COR-L47 (cell line): Measurements from ENCODE around the gene NTRK2.

Experiments used
- DNase-seq: peaks from one replicate; lab custom pipeline; 2025; lab: John Stamatoyannopoulos, UW

Gene NTRK2

GRCh38 chr9:84974855-84975254 is 305.3 kb downstream of the NTRK2 start:
- DNase-seq = no peak

DNA sequence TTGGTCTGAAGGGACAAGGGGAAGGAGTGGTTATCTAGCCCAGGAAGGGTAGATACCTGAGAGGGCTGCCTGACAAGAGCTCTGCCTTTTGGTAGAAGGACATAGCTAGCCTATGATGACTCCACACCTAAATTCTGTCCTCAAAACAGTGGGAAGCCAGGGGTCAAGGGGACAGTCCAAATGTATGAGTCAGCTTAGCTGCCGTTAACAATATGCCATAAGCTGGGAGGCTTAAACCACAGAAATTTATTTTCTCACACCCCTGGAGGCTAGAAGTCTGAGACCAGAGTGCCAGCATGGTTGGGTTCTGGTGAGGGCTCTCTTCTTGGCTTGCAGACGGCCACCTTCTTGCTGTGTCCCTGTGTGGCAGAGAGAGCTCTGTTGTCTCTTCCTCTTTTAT is 306.4 kb downstream of the NTRK2 start:
- no peak for DNase-seq

DNA sequence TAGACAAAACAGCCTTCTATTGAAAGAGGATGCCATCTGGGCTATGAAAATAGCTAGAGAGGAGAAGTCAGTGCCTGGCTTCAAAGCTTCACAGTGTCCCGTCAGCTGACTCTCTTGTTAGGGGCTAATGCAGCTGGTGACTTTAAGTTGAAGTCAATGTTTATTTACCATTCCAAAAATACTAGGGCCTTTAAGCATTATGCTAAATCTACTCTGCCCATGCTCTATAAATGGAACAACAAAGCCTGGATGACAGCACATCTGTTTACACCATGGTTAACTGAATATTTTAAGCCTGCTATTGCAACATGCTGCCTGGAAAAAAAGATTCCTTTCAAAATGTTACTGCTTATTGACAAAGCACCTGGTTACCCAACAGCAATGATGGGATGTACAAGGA is 309.1 kb downstream of the NTRK2 start:
- no peak for DNase-seq

DNA sequence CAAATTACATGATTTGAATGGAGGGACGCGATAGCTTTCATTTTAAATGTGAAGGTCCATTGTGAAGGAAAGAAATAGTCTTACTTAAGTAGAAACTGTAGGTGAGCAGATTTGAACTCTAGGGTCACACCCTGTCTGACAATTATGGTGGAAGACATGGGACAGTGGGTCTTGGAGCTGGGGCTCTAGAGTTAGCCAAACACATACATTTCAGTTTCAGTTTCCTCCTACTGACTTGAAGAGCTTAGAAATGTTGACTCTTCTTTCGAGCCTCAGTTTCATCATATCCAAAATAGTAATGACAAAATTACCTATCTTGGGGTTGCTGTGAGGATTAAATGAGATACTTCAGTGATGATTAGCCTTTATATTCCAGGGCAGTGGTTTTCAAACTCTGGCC is 314.2 kb downstream of the NTRK2 start:
- DNase-seq = no peak

DNA sequence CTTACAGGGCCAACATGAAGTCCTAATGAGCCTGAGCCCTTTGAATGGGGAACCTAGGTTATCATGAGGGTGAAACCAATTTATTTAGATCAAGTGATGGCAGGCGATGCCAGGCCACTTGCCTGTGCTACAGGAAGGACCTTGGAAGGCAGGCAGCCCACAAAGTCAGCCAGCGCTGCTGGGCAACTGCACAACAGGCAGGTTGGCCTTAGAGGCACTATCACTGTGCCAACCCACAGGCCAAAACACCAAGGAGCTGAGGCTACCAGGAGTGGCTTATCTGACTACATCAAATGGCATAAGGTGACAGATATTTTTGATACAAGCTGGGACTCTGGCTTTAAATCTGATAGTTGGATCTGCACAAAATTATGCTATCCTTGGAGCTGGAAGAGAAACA is 319.1 kb downstream of the NTRK2 start:
- no peak for DNase-seq

GRCh38 chr9:84990416-84990815 is 320.9 kb downstream of the NTRK2 start:
- DNase-seq = no peak

GRCh38 chr9:84990850-84991513 is 321.5 kb downstream of the NTRK2 start:
- DNase-seq = no peak

- DNase-seq = no peak
These were observed 322.0 kb downstream of the NTRK2 start for GRCh38 chr9:84991514-84991870.

DNA sequence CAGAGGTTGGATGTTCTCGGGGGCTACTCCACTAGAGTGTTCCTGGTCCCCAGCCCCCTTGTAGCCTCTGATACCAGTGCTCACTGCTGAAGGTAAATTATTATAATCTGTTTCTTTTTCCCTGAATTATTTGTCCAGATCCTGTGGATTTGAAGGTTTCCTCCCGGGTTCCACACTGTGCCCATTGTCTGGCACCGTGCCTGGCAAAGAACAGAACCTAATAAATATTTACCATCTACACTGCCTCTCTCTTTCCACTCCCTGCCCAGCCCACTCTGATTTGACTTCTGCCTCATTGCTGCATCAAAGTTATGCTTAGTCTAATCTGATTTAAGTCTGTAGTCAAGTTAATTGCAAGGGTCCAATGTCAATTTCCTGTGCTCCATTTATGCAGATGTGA is 322.9 kb downstream of the NTRK2 start:
- DNase-seq = no peak

DNA sequence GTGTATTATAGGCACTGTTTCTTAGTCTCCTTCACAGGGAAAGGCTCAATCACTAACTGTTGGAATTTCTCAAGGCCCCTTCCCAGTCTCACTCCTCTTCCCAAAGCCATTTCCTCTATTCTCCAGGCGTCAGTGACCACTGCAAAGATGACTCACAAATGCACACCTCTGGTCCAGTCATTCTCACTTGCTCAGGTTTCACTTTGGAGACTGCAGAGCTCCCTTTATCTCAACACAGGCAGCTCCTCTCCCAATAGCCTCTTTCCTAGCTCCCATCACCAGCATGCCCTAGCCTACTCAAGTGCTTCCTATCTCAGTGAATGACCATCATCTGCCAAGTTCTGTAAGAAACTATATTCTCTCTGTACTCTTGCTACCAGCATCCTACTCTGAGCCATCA is 323.6 kb downstream of the NTRK2 start:
- no peak for DNase-seq

GRCh38 chr9:84996029-84996428 is 326.5 kb downstream of the NTRK2 start:
- no peak for DNase-seq

GRCh38 chr9:84996716-84997115 is 327.2 kb downstream of the NTRK2 start:
- DNase-seq = no peak

DNA sequence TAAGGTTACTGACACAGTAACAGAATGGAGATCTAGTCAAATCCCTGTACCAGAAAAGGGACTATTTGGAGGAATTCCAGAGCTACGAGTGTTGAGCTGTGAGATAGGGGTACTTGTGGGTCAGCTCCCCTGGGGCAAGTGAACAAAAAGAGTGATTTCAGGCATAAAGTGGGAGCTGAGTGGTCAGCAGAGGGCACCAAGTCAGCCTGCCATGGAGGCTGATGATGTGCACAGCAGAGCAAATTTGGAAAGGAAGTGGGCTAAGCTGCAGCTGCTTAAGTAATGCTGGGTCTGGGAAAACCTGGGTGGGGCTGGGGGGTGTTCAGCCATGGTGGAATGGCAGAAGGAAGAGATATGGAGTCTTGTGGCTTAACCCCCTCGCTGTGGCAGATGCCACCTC is 327.9 kb downstream of the NTRK2 start:
- no peak for DNase-seq

GRCh38 chr9:84998639-84999038 is 329.1 kb downstream of the NTRK2 start:
- no peak for DNase-seq

GRCh38 chr9:84999788-85000187 is 330.3 kb downstream of the NTRK2 start:
- DNase-seq = no peak

GRCh38 chr9:85001925-85002324 is 332.4 kb downstream of the NTRK2 start:
- DNase-seq = no peak

GRCh38 chr9:85004818-85005413 is 335.4 kb downstream of the NTRK2 start:
- no peak for DNase-seq

- DNase-seq = no peak
These were observed 338.2 kb downstream of the NTRK2 start for GRCh38 chr9:85007748-85008147.

GRCh38 chr9:85008215-85008614 is 338.7 kb downstream of the NTRK2 start:
- DNase-seq = no peak

- no peak for DNase-seq
These were observed 339.7 kb downstream of the NTRK2 start for GRCh38 chr9:85009251-85009650.

GRCh38 chr9:85013703-85014102 is 344.2 kb downstream of the NTRK2 start:
- no peak for DNase-seq

- no peak for DNase-seq
These were observed 344.8 kb downstream of the NTRK2 start for GRCh38 chr9:85014292-85014691.

- no peak for DNase-seq
These were observed 347.0 kb downstream of the NTRK2 start for GRCh38 chr9:85016384-85017006.

- DNase-seq = no peak
These were observed 351.3 kb downstream of the NTRK2 start for GRCh38 chr9:85020791-85021190.
